GM19324 (cell line): ENCODE data around the gene REEP6.
"Not testable (repeated sequence)": the region's sequence is repeated elsewhere in the genome, so short reads cannot be mapped to it uniquely, and the experiment has no call there.

ENCODE experiments used
- ATAC-seq: cut with Tn5 transposase; IDR thresholded peaks from one replicate; pipeline ENCODE4 v1.9.1; 2021; ENCODE audit warnings: mild to moderate bottlenecking, moderate library complexity; ENCODE audit not compliant: unreplicated experiment, low FRiP score

Gene REEP6

GRCh38 chr19:1522061-1522460 lies 31.1 kb downstream of the REEP6 start:
- ATAC-seq = no peak

GRCh38 chr19:1522838-1523237 lies 31.9 kb downstream of the REEP6 start:
- ATAC-seq = no peak

- ATAC-seq = no peak
Observed at GRCh38 chr19:1523412-1524286, 32.7 kb downstream of the REEP6 start, which contains the start of gene PLK5. TSS of gene PLK5 (plus strand) at chr19:1524077. CDS start at chr19:1526997, 2,920 bp downstream.

DNA sequence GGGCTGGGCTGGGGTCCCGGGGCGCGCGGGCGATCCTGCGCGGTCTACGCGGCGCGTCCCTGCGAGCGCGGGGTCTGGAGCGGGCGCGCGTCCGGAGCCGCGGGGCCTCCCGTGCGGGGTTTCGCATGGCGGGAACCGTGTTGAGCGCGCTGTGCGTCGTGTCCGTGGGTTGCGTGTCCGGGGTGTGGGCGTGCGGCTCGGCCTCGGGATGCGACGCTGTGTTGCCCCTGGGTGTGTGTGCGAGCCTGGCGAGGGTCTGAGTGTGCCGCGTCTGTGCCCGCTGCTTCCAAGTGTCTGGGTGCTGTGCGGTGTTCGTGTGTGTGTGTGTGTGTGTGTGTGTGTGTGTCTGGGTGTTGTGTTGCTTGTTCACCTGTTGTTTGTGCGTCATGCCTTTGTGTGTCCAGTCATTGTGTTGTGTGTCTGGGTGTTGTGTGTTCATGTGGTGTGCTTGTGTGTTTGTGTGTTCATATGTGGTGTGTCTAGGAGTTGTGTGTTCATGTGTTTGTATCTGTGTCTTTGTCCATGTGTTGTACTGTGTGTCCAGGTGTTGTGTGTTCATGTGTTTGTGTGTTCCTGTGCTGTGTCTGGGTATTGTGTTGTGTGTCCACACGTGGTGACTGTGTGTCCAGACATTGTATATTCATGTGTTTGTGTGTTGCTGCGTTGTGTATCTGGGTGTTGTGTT lies 33.4 kb downstream of the REEP6 start:
- no peak for ATAC-seq

DNA sequence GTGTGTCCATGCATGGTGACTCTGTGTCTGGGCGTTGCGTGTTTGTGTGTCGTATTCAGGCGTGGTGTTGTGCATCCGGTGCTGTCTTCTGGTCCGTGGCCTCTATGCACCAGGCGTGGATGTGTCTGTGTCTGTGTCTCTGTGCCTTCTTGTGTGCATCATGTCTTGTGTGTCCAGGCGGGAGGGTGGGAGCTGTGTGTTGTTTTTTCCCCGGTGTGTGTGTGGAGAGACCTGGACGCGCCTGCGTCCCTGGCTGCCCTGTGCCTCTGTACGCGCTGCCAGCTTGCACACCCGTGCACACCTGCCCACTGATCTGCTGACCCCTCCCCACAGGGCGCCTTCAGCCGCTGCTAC lies 34.0 kb downstream of the REEP6 start:
- ATAC-seq = no peak

- no peak for ATAC-seq
Observed at GRCh38 chr19:1525343-1525742, 34.4 kb downstream of the REEP6 start.

- ATAC-seq = no peak
Observed at GRCh38 chr19:1526066-1526778, 35.2 kb downstream of the REEP6 start.

DNA sequence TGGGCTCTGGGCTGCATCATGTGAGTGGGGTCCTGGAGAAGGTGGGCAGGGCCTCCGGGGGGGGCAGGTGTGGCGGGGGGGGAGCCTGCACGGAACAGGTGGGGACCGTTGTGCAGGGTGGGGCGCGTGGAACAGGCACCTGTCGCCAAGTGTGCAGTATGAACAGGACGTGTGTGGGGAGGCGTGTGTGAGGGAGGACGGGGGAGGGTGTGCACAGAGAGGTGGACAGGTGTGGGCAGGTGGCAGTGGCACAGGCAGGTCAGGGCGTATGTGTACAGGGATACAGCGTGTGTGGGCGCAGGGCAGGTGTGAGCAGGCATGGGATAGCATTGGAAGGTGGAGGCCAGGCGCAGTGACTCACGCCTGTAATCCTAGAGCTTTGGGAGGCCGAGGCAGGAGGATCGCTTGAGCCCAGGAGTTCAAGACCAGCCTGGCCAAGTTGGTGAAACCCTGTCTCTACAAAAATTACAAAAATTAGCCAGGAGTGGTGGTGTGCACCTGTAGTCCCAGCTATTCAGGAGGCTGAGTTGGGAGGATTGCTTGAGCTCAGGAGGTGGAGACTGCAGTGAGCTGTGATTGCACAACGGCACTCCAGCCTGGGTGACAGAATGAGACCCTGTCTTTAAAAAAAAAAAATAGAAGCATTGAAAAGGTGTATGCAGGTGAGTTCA lies 36.1 kb downstream of the REEP6 start:
- ATAC-seq = no peak

DNA sequence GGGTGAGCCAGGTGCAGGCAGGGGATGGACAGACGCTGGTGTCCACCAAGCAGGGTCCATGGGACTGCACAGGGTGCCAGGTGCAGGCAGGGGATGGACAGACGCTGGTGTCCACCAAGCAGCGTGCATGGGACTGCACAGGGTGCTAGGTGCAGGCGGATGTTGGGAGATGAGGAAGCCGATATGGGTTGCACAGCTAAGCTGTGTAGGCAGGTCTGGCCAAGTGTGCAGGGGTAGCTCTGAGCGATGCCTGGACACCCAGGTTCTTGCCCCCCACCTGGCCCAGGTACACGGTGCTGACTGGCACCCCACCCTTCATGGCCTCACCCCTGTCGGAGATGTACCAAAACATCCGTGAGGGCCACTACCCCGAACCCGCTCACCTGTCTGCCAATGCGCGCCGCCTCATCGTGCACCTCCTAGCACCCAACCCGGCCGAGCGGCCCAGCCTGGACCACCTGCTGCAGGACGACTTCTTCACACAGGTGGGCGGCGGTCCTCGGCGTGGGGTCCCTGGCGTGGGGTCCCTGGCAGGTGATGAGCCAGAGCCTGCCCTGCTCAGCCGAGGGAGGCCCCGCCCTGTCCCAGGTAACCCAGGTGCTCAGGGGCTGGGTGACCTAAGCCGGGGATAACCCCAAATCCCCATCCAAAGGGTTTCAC lies 36.8 kb downstream of the REEP6 start:
- ATAC-seq = no peak

GRCh38 chr19:1528596-1529429 lies 37.8 kb downstream of the REEP6 start:
- ATAC-seq = no peak

- ATAC-seq = no peak
Observed at GRCh38 chr19:1529430-1529816, 38.4 kb downstream of the REEP6 start.

- ATAC-seq = not testable (repeated sequence)
Observed at GRCh38 chr19:1530856-1531255, 39.9 kb downstream of the REEP6 start.

DNA sequence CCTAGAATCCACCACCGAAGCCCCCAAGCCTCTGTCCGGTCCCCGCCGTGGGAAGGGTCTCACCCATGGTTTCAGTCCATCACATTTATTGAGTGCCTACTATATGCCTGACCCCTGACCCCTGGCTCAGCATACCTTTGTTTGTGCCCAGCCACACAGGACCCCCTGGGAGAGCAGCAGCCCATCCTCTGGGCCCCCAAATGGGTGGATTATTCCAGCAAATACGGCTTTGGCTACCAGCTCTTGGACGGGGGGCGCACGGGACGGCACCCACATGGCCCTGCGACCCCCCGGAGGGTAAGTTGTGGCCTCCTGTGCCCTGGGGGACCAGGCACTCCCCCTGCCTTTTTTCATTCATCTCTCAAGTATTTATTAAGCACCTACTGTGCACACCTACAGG lies 40.6 kb downstream of the REEP6 start:
- ATAC-seq = no peak

GRCh38 chr19:1532003-1532402 lies 41.0 kb downstream of the REEP6 start:
- no peak for ATAC-seq

- no peak for ATAC-seq
Observed at GRCh38 chr19:1533510-1534150, 42.6 kb downstream of the REEP6 start.

DNA sequence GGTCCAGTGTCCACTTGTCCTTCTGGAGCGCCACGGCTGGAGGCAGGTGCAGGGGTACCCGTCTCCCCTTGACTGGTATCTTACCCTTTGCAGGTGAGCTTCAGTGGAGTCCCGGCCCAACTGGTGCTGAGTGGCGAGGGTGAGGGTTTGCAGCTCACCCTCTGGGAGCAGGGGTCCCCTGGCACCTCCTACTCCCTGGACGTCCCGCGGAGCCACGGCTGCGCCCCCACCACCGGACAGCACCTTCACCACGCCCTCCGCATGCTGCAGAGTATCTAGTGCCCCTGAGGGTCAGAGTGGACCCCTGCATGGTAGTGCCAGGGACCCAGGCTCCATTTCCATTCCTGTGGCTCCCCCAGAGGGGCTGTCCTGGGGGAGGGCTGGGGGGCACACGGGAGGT lies 44.0 kb downstream of the REEP6 start:
- no peak for ATAC-seq

DNA sequence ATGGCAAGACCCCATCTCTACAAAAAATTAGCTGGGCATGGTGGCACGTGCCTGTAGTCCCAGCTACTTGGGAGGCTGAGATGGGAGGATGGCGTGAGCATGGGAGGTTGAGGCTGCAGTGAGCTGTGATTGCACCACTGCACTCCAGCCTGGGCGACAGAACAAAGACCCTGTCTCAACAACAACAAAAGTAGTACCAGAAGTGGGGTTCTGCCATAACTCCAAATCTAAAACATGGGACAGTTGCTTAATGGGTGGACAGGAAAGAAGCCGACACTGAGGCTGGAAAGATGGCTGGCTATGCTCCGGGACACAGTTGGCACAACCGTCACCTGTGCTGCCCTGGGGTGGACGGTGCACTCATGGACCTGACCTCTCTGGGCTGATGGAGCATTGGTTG lies 44.7 kb downstream of the REEP6 start:
- ATAC-seq = not testable (repeated sequence)

- no peak for ATAC-seq
Observed at GRCh38 chr19:1538978-1539377, 48.0 kb downstream of the REEP6 start.

DNA sequence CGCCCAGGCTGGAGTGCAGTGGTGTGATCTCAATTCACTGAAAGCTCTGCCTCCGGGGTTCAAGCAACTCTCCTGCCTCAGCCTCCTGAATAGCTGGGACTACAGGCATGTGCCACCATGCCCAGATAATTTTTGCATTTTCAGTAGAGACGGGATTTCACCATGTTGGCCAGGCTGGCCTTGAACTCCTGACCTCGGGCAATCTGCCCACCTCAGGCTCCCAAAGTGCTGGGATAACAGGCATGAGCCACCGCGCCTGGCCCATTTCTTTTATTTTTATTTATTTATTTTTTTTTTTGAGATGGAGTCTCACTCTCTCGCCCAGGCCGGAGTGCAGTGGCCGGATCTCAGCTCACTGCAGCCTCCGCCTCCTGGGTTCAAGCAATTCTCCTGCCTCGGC lies 48.8 kb downstream of the REEP6 start:
- not testable (repeated sequence) for ATAC-seq
